MM.1S (cell line): ENCODE results near the gene AADACL4.

ENCODE experiments used
- DNase-seq: peaks from one replicate; pipeline ENCODE4 v3.0.0-alpha.2; 2015
- H2AFZ ChIP-seq: fragments of 300-600 bp; sonication (generic); 2 replicates; pipeline ENCODE4 v1.6.0; 2016; ENCODE audit warnings: antibody characterized with exemption, low read length
- H3F3A ChIP-seq: fragments of 300-600 bp; sonication (generic); 2 replicates; pipeline ENCODE4 v1.6.1; 2016; ENCODE audit warnings: mild to moderate bottlenecking, antibody characterized with exemption, low read length, moderate library complexity, mixed read lengths; ENCODE audit not compliant: insufficient read depth
- H3K27ac ChIP-seq: fragments of 300-600 bp; sonication (generic); 2 replicates; pipeline ENCODE4 v1.5.1; 2016; ENCODE audit warnings: mild to moderate bottlenecking, low read length
- H3K27me3 ChIP-seq: fragments of 300-600 bp; sonication (generic); replicated peaks from 2 replicates; pipeline ENCODE4 v1.6.0; 2016; ENCODE audit warnings: low read length; ENCODE audit not compliant: insufficient read depth
- H3K36me3 ChIP-seq: fragments of 300-600 bp; sonication (generic); replicated peaks from 2 replicates; pipeline ENCODE4 v1.6.1; 2016; ENCODE audit warnings: mild to moderate bottlenecking, low read length, mixed read lengths; ENCODE audit not compliant: insufficient read depth
- H3K4me1 ChIP-seq: fragments of 300-600 bp; sonication (generic); 2 replicates; pipeline ENCODE4 v1.6.1; 2016; ENCODE audit warnings: low read length, mixed read lengths
- H3K4me2 ChIP-seq: fragments of 300-600 bp; sonication (generic); 2 replicates; pipeline ENCODE4 v1.6.0; 2016; ENCODE audit warnings: low read depth, low read length
- H3K4me3 ChIP-seq: fragments of 300-600 bp; sonication (generic); 2 replicates; pipeline ENCODE4 v1.5.1; 2016; ENCODE audit warnings: low read length, mixed read lengths
- H3K79me2 ChIP-seq: fragments of 300-600 bp; sonication (generic); 2 replicates; pipeline ENCODE4 v1.6.1; 2016; ENCODE audit warnings: mixed run types, low read length, mixed read lengths
- H3K9ac ChIP-seq: fragments of 300-600 bp; sonication (generic); 2 replicates; pipeline ENCODE4 v1.6.1; 2016; ENCODE audit warnings: low read length, mixed read lengths
- H3K9me2 ChIP-seq: fragments of 300-600 bp; sonication (generic); replicated peaks from 2 replicates; pipeline ENCODE4 v1.6.1; 2016; ENCODE audit warnings: mild to moderate bottlenecking, low read length, mixed read lengths; ENCODE audit not compliant: insufficient read depth
- H3K9me3 ChIP-seq: fragments of 300-600 bp; sonication (generic); replicated peaks from 2 replicates; pipeline ENCODE4 v1.6.1; 2016; ENCODE audit warnings: mild to moderate bottlenecking, low read length, mixed read lengths; ENCODE audit not compliant: insufficient read depth
- H4K20me1 ChIP-seq: fragments of 300-600 bp; sonication (generic); 2 replicates; pipeline ENCODE4 v1.6.1; 2016; ENCODE audit warnings: mild to moderate bottlenecking, low read length, moderate library complexity, mixed read lengths; ENCODE audit not compliant: insufficient read depth
- CTCF ChIP-seq: fragments of 300-600 bp; sonication (generic); IDR thresholded peaks from 2 replicates; pipeline ENCODE4 v1.5.1; 2016; ENCODE audit warnings: antibody characterized with exemption, low read length, mixed read lengths
- EZH2 ChIP-seq: fragments of 300-600 bp; sonication (generic); optimal IDR thresholded peaks from 2 replicates; pipeline ENCODE3; 2017; ENCODE audit warnings: low read depth, mild to moderate bottlenecking, antibody characterized with exemption, low read length, mixed read lengths
- EZH2phosphoT487 ChIP-seq: fragments of 300-600 bp; sonication (generic); IDR thresholded peaks from 2 replicates; pipeline ENCODE4 v1.6.1; 2018; ENCODE audit warnings: antibody characterized with exemption, low read length

The AADACL4 gene

GRCh38 chr1:12658531-12659453 lies 14.9 kb downstream of the AADACL4 start:
- peak overlapping the region; percentile 71 for H2AFZ ChIP-seq
- H3K4me3 ChIP-seq, result peak overlapping the region; percentile 38
- no peaks in the 10 kb centered on the region for H3K79me2 ChIP-seq
- no peaks in the 10 kb centered on the region for H3F3A ChIP-seq
- no peaks in the 10 kb centered on the region for H3K9me2 ChIP-seq
- peak; percentile 78 for DNase-seq
- H3K9ac ChIP-seq, result peak overlapping the region; percentile 20; the same call in 1 of the 2 replicates
- no peaks in the 10 kb centered on the region for H3K36me3 ChIP-seq
- peak overlapping the region; percentile 67 for H3K4me2 ChIP-seq
- H4K20me1 ChIP-seq, result no peaks in the 10 kb centered on the region
- TF ChIP-seq CTCF (peak; percentile 97), EZH2 (no peak), EZH2phosphoT487 (no peak)
- H3K4me1 ChIP-seq, result no peaks in the 10 kb centered on the region
- 0 out of 2 replicates have a peak, but pooled peaks cover 5% of the 10 kb centered on the region for H3K27me3 ChIP-seq
- no peaks in the 10 kb centered on the region for H3K9me3 ChIP-seq
- no peak overlapping the region for H3K27ac ChIP-seq

- H3K27me3 ChIP-seq, result 0 out of 2 replicates have a peak, but pooled peaks cover 5% of the 10 kb centered on the region
- no peak overlapping the region for H3K27ac ChIP-seq
- H4K20me1 ChIP-seq, result no peaks in the 10 kb centered on the region
- H3K36me3 ChIP-seq, result no peaks in the 10 kb centered on the region
- H3K9me3 ChIP-seq, result no peaks in the 10 kb centered on the region
- H3F3A ChIP-seq, result no peaks in the 10 kb centered on the region
- H3K4me2 ChIP-seq, result no peak overlapping the region
- H3K9ac ChIP-seq, result no peak overlapping the region
- DNase-seq, result no peak
- H3K4me3 ChIP-seq, result no peak overlapping the region
- H3K9me2 ChIP-seq, result no peaks in the 10 kb centered on the region
- no peak overlapping the region for H2AFZ ChIP-seq
- no peaks in the 10 kb centered on the region for H3K4me1 ChIP-seq
- no peak for TF ChIP-seq EZH2
- no peak for TF ChIP-seq CTCF
- no peak for TF ChIP-seq EZH2phosphoT487
- H3K79me2 ChIP-seq, result no peaks in the 10 kb centered on the region
Observed at GRCh38 chr1:12661606-12662219, 17.8 kb downstream of the AADACL4 start.

GRCh38 chr1:12662556-12662955 lies 18.7 kb downstream of the AADACL4 start:
- Histone ChIP-seq H3K27me3 (0 out of 2 replicates have a peak, but pooled peaks cover 1% of the 10 kb centered on the region), H3K27ac (no peak overlapping the region), H3K79me2 (no peaks in the 10 kb centered on the region), H3K9me2 (no peaks in the 10 kb centered on the region), H3K4me1 (no peaks in the 10 kb centered on the region), H3K9me3 (no peaks in the 10 kb centered on the region), H4K20me1 (no peaks in the 10 kb centered on the region), H3K9ac (no peak overlapping the region), H3F3A (no peaks in the 10 kb centered on the region), H3K4me3 (no peak overlapping the region), H3K36me3 (no peaks in the 10 kb centered on the region), H2AFZ (no peak overlapping the region), H3K4me2 (no peak overlapping the region)
- no peak for DNase-seq
- TF ChIP-seq EZH2, result no peak
- no peak for TF ChIP-seq EZH2phosphoT487
- no peak for TF ChIP-seq CTCF
